ENCODE data around the gene PLK5.
A peak's percentile ranks its signal among the peaks of the same experiment; 100 is the strongest.
"Not testable (repeated sequence)": the region's sequence is repeated elsewhere in the genome, so short reads cannot be mapped to it uniquely, and the experiment has no call there.

The PLK5 gene

DNA sequence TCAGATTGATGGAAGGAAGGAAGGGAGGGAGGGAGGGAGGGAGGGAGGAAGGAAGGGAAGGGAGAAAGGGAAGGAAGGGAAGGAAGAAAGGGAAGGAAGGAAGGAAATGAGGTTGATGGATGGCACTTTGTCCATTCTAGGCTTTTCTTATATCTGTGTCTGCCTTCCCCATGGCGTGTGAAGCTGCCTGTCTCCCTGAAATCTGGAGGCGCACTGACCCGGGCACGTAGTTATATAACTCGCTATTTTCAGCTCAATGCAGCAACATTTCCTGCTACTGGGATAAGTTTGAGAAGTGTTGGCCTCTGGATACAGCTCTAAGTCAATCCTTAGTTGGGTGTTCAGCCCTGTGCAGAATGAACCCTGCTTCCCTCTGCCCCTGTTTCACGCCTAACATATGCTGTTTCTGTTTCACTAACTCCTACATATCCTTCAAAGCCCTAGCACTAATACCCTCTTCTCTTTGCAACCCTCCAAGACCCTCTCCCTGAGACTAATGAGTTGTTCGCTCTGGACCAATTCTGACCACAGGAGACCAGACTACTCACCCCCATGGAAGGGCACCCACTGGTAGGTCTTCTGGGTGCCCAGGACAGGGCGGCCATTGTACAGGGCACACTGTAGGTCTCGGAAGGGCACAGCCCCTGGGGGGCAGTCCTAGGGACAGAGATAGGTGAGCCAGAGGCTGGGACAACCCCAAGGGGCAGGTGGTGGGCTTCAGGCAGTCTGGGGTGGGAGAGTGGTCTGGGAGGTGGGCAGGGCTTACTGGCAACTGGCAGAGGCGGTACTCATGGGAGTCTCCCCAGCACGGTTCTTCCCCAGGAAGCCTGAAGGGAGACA, 14.1 kb upstream of the PLK5 start:
- DNase-seq, result no peak

DNA sequence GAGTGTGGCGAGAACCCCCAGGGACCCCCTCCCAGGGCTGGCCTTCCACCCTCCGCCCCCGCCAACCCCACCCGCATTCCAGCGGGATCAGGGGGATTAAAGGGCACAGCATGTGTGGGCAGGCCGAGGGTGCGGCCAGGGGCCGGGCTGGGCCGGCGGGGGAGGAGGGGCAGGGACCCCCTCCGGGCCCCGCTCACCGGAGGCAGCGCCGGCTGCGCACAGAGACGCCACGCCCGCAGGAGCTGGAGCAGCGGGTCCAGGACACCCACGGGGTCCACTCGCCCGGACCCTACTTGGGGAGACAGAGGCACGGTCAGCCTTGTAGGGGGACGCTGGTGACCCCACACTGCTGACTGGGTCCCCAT, 13.5 kb upstream of the PLK5 start:
- no peak for DNase-seq

DNA sequence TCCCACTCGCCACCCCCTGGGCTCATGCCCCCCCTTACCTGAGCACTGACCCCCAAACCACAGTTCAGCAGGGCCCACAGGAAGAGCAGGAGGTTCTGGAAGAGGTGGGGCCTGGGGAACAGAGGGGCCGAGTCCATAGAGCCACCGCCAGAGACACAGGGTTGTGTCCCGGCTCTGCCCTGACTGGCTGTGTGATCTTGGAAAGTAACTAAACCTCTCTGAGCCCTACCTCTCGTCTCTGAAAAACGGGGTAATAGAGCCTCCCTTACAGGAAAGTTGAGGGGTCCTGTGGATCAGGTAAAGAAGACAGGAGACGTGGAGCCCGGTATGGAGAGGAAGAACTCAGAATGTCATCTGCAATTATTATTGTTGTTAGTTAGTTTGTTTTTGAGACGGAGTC, 13.1 kb upstream of the PLK5 start:
- no peak for DNase-seq

DNA sequence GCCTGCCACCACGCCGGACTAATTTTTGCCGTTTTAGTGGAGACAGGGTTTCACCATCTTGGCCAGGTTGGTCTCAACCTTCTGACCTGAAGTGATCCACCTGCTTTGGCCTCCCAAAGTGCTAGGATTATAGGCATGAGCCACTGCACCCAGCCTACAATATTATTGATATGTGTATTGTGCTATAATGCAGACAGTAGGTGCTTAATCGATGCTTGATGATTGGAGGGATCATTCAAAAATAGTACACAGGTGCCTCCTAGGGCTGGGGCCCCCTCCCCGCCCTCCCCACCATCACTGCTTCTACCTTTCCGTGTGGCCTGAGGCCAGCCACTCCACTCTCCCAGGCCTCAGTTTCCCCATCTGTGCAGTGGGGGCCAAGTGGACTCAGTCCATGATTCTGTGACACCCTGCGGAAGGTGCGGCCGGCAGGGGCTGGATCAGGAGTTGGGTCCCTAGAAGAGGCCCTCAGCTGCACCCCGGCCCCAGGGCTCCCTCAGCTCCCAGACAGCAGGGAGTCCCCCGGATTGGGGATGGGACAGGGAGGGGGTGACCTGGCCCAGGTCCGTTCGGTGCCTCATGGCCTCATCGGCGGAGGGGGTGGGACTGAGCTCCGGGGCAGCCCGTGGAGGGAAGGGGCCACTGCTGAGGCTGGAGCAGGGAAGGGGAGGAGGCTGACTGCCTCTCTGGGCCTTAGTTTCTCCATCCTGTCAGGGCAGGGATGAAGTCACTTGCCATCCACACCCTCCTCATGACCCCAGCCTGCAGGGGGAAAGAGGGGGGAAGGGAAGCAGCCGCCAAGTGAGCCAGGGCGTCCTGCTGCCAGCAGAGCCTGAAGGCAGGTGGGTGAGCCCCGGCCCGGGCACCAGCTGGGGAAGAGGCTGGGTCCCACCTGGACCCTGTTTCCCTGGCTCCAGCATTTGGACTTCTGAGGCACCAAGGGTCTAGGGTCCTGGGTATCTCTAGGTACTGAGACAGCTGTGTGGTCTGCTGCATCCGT, 12.3 kb upstream of the PLK5 start:
- no peak for DNase-seq

DNA sequence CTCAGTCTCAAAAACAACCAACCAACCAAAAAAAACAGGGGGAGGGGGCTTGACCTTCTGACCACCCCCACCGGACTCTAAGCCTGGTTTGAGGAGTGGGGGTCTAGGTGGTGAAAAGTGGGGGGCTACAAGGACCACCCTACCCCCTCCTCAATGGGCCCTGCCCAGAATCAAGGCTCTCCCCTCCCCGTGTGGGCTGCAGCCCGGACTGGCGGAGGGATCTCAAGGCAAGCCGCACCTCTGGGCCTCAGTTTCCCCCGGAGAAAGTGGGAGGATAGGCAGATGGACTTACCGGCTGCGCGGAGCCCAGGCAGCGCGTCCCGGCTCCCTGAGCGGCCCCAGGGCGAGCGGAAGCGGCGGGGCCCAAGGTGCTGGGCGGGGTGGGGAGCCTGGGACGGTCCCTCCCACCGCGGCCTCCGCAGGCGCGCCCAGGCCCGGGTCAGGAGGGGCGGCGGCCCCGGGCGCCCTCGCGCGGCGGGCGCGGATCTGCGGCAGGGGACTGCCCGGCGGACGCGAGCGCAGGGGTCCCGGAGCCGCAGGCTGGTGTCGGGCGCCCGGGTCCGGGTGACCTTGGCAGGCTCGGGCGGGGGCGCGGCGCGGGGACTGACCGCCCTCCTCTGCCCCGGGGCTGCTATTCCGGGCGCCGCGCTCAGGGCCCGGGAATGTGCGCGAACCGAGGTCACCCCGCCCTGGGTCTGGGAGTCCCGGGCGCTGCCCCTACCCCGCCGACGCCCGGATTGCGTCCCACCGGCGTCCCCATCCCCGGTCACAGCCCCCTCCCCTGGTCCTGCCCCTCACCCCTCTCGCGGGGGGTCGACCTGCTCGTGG, 11.0 kb upstream of the PLK5 start, which contains the start of gene ADAMTSL5:
TSS of gene ADAMTSL5 (minus strand) at position 349 of the 828 bp plus-strand sequence. CDS start 2,076 bp downstream, outside the sequence.
- DNase-seq, result peak; percentile 38

- peak; percentile 37 for DNase-seq
These were observed 10.2 kb upstream of the PLK5 start for GRCh38 chr19:1513499-1514294.

DNA sequence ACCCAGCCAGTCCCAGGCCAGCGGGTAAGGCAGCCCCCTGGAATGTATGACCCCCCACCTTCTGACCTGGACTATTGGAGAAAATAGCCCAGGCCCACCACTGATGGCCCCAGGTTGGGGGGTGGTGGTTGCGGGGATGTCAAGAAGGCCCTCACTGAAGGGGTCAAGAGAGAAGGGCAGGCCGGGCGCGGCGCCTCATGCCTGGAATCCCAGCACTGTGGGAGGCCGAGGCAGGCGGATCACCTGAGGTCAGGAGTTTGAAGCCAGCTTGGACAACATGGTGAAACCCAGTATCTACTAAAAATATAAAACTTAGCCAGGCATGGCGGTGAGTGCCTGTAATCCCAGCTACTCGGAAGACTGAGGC, 9.6 kb upstream of the PLK5 start:
- DNase-seq, result no peak

- no peak for DNase-seq
These were observed 8.7 kb upstream of the PLK5 start for GRCh38 chr19:1514986-1515721.

GRCh38 chr19:1516395-1516753, 7.5 kb upstream of the PLK5 start:
- DNase-seq, result no peak

- no peak for DNase-seq
These were observed 5.4 kb upstream of the PLK5 start for GRCh38 chr19:1518471-1518870.

GRCh38 chr19:1519802-1520201, 4.1 kb upstream of the PLK5 start:
- not testable (repeated sequence) for DNase-seq

DNA sequence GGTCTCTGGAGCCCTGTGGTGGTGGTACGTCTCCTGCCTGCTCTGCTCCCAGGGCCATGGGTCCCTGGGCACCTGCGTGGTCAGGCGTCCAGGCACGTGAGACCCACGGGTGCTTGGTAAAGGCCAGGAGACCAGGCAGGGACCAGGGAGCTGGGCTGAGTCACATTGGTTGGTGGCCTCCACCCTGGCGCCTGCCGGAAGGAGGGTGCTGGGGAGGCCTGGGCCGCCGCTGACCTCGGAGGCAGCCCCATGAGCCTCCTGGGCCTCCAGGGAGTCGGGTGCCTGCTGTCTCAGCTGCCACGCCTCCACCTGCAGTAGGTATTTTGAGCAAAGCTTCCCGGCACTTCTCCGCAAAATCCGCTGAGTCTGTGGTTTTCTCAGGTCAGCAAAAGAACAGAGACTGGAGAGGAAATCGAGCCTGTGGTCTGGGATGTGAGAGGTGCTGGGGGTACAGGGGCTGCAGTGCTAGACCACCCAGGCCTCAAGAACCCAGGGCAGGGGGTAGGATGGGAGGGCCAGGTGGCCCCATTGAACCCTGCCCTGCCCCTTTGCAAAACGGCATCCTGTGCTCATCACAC, 3.6 kb upstream of the PLK5 start:
- DNase-seq, result no peak

- no peak for DNase-seq
These were observed 2.2 kb upstream of the PLK5 start for GRCh38 chr19:1521636-1522035.

GRCh38 chr19:1522061-1522460, 1.8 kb upstream of the PLK5 start:
- DNase-seq, result no peak

DNA sequence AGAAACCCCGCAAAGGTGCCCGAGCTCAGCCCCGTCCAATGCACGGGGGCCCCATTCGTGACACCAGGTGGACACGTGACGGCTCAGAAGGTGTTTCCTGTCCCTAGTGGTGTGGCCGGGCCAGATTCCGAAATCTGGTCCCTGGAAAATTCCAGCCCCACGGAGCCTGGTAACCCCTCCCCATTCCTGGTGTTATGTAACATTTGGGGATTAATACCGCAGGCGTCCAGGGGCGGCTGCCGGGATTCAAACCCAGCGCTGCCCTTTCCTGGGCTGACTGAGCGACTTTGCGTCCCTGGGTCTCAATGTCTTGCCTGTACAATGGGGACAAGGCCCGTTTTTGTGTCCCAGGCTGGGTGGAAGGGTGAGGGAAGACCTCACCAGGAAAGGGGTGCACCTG, 1.0 kb upstream of the PLK5 start:
- no peak for DNase-seq

- DNase-seq, result no peak
These were observed 552 bp downstream of the PLK5 start for GRCh38 chr19:1524287-1524971.

DNA sequence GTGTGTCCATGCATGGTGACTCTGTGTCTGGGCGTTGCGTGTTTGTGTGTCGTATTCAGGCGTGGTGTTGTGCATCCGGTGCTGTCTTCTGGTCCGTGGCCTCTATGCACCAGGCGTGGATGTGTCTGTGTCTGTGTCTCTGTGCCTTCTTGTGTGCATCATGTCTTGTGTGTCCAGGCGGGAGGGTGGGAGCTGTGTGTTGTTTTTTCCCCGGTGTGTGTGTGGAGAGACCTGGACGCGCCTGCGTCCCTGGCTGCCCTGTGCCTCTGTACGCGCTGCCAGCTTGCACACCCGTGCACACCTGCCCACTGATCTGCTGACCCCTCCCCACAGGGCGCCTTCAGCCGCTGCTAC, 1.1 kb downstream of the PLK5 start:
- no peak for DNase-seq

- DNase-seq, result no peak
These were observed 1.5 kb downstream of the PLK5 start for GRCh38 chr19:1525343-1525742.

DNA sequence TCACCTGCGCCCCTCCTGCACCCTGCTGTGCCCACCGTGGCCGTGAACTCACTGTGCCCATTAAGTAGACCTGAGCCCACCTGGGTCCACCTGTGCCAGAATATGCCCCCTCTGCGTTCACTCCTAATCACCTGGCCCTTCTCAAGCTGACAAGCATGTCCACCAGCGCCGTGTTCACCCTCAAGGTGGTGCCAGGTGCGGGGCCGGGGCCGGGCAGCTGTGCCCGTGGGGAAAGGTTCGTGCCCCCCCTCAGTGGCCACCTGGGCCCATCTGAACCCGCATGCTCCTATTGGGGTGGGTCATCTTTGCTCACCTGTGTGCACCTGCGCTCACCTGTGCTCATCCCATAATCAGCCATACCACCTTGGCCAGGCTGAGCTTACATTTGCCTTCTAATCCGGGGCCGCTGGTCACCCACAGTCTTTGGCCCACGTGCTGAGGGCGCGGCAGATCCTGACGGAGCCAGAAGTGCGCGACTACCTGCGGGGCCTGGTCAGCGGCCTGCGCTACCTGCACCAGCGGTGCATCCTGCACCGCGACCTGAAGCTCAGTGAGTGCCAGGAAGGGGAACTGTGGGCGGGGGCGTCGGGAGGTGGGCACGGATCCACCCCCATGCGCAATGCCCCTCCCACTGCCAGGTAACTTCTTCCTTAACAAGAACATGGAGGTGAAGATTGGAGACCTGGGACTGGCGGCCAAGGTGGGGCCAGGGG, 2.3 kb downstream of the PLK5 start:
- no peak for DNase-seq
